ENCODE data around the gene PKD2L1.
"Not testable (repeated sequence)": the region's sequence is repeated elsewhere in the genome, so short reads cannot be mapped to it uniquely, and the experiment has no call there.

The PKD2L1 gene

GRCh38 chr10:100333661-100334440 is 3.8 kb upstream of the PKD2L1 start:
- DNase-seq = peak; percentile 54

- DNase-seq = no peak
Observed at GRCh38 chr10:100333106-100333505, 3.1 kb upstream of the PKD2L1 start.

GRCh38 chr10:100328198-100328597 is 1.8 kb downstream of the PKD2L1 start:
- no peak for DNase-seq

GRCh38 chr10:100327718-100328009 is 2.4 kb downstream of the PKD2L1 start:
- no peak for DNase-seq

- no peak for DNase-seq
Observed at GRCh38 chr10:100327007-100327717, 2.9 kb downstream of the PKD2L1 start.

DNA sequence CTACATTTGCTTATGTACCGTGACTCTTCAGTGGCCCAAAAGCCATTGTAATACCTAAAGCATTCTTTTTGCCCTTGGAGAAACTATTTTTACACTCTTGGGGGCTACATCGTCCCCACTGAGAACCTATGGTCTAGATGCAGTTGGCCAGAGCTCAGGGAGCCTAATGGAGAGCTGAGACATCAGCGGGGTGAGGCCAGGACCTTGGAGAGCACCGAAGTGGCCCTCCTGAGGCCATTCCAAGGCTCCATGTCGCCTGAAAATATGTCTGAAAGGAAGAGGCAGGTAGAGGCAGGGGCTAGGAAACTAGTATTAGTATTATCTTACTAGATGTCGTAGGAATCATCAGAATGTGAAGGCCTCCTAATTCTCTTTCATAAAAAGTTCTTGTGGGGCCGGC is 4.9 kb downstream of the PKD2L1 start:
- no peak for DNase-seq

DNA sequence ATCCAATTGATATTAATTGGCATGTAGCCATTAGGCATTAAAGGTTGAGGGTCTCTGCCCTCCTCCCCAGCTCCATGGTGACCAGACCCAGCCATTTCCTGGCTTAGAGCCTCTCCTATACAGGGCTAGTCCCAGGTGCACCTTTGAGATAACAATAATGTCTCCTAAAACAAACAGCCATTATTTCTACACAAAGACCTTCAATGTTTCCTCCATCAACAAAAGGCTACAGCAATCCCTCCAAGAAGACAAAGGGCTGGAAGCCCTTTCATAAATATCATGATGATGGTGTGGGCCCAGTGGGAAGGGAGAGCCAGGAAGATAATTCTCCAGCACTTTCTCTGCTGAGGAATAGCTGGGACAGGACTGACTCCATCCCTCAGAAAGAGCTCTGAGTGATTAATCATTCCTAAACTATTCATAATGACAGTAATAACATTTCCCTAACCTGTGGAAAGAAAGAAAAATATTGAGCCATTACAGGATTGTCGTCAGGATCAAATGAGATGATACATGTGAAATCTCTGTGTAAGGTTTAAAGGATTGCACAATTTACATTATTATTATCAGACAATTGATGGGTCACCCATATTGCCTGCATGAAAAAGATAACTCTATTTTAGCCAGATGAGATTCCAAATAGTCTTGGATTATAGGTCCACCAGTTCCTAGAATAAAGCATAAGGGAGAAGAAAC is 10.2 kb downstream of the PKD2L1 start:
- DNase-seq = peak; percentile 9

DNA sequence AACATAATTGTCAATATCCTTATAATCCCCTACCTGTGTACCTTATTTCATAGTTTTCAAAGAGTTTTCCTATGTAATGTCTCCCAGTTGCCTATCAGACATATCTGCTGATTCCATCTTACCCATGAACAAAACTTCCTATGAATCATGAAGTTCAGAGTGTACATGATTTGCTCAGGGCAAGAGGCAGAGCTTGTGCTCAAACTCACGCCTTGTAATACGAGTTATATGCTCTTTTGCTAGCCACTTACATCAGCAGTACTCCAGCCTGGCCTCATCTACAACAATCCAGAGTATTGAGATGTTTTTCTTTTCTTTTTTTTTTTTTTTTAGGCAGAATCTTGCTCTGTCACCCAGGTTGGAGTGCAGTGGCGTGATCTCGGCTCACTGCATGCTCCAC is 11.8 kb downstream of the PKD2L1 start:
- no peak for DNase-seq

DNA sequence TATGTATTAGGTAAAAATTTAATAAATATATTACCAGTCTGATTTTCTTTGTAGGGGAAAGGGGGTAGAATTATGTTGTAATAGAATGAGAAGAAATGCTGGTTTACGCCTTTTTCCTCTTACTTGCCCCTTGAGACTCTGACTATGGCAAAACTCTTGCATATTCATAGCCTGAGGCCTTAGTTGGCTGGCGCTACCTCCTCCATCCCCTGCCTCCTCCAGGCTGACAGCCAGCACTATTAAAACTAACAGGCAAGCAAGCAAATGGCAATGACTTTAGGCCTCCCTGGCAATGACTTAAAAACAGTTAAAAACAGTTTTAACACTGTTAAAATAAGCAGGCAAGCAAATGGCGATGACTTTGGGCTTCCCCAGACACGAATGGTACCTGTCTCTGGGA is 14.4 kb downstream of the PKD2L1 start:
- no peak for DNase-seq

- DNase-seq = no peak
Observed at GRCh38 chr10:100311298-100311697, 18.7 kb downstream of the PKD2L1 start.

- peak; percentile 37 for DNase-seq
Observed at GRCh38 chr10:100307684-100308083, 22.3 kb downstream of the PKD2L1 start.

DNA sequence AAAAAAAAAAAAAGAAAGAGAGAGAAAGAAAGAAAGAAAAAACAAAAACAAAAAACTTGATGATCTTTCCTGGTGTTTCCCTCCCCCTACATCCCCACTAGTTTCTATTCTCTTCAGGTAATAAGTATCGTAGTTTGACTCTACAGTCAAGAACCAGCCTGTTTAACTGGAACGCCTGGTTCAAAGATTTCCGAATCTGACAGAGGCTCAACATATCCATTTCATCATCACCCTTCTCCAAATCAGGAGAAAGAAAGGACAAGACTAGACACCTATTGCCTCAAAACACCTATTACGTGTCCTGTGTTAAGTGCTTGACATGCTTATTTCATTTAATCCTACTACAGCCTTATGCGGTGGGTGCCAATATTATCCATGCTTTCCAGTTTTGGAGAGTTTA is 23.2 kb downstream of the PKD2L1 start:
- no peak for DNase-seq

DNA sequence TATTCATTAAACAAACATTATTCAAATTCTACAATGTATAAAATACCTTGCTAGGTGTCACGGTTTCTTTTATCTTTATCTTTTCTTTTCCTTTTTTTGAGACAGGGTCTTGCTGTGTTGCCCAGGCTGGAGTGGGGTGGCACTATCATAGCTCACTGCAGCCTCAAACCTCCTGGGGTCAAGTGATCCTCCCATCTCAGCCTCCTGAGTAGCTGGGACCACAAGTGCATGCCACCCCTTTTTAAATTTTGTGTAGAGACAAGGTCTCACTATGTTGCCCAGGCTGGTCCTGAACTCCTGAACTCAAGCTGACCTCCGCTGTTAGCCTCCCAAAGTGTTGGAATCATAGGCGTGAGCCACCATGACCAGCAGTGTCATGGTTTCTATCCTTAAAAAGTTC is 25.6 kb downstream of the PKD2L1 start:
- DNase-seq = no peak

- DNase-seq = peak; percentile 15
Observed at GRCh38 chr10:100303724-100304319, 26.2 kb downstream of the PKD2L1 start.

DNA sequence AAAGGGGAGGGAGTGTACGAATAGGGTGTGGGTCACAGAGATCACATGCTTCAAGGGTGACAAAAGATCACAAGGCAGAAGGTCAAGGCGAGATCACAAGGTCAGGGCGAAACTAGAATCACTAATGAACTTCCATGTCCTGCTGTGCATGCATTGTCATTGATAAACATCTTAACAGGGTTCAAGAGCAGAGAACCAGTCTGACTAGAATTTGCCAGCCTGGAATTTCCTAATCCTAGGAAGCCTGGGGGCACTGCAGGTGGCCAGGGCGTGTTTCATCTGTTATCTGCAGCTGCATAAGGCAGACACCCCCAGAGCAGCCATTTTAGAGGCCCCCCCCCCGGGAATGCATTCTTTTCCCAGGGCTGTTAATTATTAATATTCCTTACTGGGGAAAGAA is 28.9 kb downstream of the PKD2L1 start:
- DNase-seq = not testable (repeated sequence)

- DNase-seq = no peak
Observed at GRCh38 chr10:100297242-100297641, 32.8 kb downstream of the PKD2L1 start.

DNA sequence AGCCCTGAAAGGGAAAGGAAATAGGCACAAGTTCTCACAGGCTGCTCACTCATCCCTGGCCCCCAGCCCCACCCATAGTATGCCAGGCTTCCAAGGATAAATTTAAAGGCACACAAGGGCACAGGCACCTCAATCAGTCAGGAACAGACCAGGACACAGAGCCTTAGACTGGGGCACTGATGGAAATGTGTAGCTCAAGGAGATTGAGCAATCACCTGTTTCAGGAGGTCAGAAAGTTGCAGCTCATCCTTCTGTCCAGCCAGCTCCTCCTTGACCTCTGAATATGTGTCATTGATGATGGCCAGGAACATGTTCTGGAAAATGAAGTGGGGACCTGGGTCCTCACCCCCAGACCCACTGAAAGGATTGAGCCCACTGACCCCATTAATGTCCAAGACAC is 37.0 kb downstream of the PKD2L1 start:
- no peak for DNase-seq

- not testable (repeated sequence) for DNase-seq
Observed at GRCh38 chr10:100292300-100292699, 37.7 kb downstream of the PKD2L1 start.

GRCh38 chr10:100291356-100291755 is 38.7 kb downstream of the PKD2L1 start:
- DNase-seq = no peak

DNA sequence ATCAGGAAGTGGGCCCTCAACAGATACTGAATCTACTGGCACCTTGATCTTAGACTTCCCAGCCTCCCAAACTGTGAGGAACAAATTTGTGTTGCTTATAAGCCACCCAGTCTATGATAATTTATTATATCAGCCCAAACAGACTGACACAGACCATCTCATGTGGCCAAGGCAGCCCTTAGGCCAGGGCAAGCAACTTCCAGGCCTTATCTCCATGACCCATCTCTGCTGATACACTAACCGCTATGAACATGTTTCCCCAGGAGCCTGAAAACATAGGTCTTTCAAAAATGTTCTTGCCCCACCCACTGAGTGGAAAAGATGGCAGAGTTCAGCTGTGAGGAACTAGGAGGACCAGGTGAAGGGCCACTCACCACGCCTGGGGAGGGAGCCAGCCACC is 40.4 kb downstream of the PKD2L1 start:
- DNase-seq = no peak

- no peak for DNase-seq
Observed at GRCh38 chr10:100288196-100288595, 41.8 kb downstream of the PKD2L1 start.

DNA sequence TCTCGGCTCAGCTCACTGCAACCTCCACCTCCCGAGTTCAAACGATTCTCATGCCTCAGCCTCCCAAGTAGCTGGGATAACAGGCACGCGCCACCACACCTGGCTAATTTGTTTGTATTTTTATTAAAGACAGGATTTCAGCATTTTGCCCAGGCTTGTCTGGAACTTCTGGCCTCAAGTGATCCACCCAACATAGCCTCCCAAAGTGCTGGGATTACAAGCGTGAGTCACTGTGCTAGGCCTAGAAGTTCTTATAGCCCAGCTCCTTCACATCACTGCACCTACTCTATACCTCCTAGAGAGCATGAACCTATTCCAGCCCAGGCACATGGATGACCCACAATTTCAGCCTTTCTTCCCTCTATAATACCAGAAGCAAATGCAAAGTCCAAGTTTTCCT is 42.3 kb downstream of the PKD2L1 start:
- DNase-seq = no peak

Data from fibroblast of upper back skin (primary cell).